Vein endothelial cell (primary cell): ENCODE data around the gene ANKAR. TPM values are rescaled to one million over a fixed set of nuclear protein-coding genes. Genes with fewer than 3 reads are reported as not detected.

Experiments
- total RNA-seq: library from RNA; depleted of rRNA; stranded (reverse); fragments of >200 nt; gene quantifications from 2 replicates; pipeline ENCODE4 v1.2.3, GENCODE V29; 2012

Gene ANKAR, protein sequence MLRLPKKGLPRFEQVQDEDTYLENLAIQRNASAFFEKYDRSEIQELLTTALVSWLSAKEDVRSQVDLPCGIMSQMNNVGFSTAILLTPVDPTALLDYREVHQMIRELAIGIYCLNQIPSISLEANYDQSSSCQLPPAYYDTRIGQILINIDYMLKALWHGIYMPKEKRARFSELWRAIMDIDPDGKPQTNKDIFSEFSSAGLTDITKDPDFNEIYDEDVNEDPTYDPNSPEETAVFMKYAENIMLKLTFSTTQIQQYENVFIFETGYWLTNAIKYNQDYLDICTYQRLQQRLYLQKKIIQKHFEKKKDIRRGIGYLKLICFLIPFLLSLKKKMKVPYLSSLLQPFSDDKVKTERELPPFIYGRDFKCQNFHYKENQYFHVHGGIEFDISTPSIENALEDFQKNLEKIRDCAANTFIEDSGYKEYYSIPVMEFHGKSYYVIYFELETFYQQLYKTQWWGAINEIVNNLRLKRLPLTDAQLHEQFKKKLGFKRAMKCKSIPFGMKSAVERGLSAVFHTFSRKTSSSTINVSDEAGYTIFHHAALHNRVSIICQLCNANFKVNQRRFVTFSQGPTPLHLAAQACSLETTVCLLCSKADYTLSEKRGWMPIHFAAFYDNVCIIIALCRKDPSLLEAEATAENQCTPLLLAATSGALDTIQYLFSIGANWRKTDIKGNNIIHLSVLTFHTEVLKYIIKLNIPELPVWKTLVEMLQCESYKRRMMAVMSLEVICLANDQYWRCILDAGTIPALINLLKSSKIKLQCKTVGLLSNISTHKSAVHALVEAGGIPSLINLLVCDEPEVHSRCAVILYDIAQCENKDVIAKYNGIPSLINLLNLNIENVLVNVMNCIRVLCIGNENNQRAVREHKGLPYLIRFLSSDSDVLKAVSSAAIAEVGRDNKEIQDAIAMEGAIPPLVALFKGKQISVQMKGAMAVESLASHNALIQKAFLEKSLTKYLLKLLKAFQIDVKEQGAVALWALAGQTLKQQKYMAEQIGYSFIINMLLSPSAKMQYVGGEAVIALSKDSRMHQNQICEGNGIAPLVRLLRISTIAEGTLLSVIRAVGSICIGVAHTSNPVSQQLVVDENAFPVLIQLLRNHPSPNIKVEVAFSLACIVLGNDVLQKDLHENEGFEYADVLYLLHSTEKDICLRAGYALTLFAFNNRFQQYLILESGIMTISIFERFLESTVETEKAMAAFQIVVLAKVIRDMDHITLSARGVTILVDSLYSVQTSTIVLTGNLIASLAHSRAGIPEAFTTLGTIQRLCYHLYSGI (N-terminal part only)
- 7.9 and 10.5 TPM in 2 replicates for total RNA-seq

DNA sequence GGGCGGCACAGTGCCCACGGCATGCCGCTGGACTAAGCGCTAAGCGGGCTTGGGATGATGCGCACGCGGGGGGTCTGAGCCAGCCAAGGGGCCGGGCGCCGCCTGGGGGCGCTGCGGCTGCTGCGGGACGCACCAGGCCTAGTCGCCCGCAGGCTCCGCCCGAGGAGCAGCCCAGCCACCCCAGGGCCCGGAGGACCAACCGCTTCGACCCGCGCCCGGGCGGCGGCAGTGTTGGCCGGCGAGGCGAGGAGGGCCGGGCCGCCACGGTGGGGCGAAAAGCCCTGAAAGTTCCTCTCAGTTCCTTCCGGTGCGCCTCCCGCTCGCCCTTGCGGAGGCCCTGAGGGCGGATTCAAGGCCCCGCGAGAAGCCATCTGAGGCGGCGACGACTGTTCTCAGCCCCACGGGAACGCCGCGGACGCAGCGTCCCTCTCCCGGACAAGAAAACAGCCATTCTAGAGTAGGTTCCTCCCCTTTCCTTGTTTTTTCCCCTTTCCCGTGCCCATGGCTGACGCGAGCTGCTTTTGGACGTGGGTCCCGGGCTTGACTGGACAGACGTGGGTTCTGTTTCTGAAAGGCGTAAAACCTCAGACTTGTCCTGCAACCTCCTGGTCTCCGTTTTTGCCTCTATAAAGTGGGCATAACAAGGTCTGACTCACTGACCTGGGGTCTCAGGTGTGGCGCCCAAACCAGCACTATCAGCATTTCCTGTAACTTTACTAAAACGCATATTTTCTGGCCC is at the start of gene ANKAR:
TSS of gene ANKAR (plus strand) at position 297 of the 739 bp plus-strand sequence. CDS start 1,821 bp downstream, outside the sequence.

DNA sequence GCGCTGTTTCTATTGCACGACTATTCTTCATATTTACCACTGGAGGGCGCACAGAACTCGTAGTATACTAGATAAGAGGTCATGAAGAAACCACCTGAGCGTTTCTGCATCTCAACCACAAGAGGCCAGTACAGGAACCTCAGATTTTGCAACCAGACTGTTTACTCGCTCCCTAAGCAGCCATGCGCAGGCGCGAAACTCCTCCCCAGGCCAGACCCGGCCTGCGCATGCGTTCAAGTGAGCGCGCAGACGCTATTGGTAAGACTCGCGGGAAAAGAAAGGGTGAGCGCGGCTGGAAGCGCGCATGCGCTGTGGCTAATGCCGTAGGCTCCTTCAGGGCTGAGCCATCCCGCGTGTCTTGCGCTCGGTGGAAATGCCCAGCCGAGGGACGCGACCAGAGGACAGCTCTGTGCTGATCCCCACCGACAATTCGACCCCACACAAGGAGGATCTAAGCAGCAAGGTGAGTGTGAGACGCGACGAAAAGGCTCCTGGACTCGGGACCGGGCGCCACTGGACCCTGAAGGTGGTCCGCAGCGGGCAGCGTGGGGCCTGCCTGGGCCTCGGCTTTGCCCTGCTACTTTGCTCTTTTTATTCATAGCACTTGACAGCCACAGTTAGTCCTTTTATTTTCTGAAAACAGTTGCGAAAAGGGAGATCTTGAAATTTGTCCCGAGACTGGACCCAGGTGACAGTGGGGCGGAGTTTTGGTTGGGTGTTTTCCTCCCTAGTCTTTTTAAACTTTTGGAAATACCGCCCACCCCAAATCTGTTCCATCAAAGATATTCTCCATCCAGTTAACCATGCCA is 13.1 kb upstream of the ANKAR start, which contains the start of gene ASNSD1:
TSS of gene ASNSD1 (plus strand) at position 312 of the 809 bp plus-strand sequence. CDS start 4,674 bp downstream, outside the sequence.

Other genes starting within 250 kb of the ANKAR start
- gene WDR75, start 233.2 kb upstream of the ANKAR start, total RNA-seq, result 44.4 and 63.0 TPM in 2 replicates
- gene SLC40A1, start 93.9 kb upstream of the ANKAR start, total RNA-seq, result 26.4 and 44.4 TPM in 2 replicates
- 51.6 and 63.5 TPM in 2 replicates for gene ASNSD1, start 13.2 kb upstream of the ANKAR start, total RNA-seq
- gene OSGEPL1, start 88.1 kb downstream of the ANKAR start, total RNA-seq, result 6.9 and 7.6 TPM in 2 replicates
- gene ORMDL1, start 109.7 kb downstream of the ANKAR start, total RNA-seq, result 41.5 and 50.2 TPM in 2 replicates
- 25.8 and 26.7 TPM in 2 replicates for gene PMS1, start 109.8 kb downstream of the ANKAR start, total RNA-seq